ENCODE data around the gene AGPAT1.

GRCh38 chr6:32183483-32184083 is 7.7 kb upstream of the AGPAT1 start:
- TF ChIP-seq TAF1 (IDR thresholded peaks at IDR 0.05; ENCODE audit: borderline replicate concordance, insufficient read depth, low read length): no peak
- TF ChIP-seq SIN3A (IDR thresholded peaks at IDR 0.05; ENCODE audit: borderline replicate concordance, insufficient read depth, low read length): no peak
- no peak for TF ChIP-seq FOXP2 (optimal IDR thresholded peaks at IDR 0.05; ENCODE audit: borderline replicate concordance, extremely low read depth, extremely low read length, insufficient read depth)
- no peak for TF ChIP-seq POLR2AphosphoS5 (IDR thresholded peaks at IDR 0.05; ENCODE audit: low read depth, low read length)
